ENCODE data around the gene TEPSIN. TPM values are rescaled to one million over a fixed set of nuclear protein-coding genes. Genes with fewer than 3 reads are reported as not detected.

Gene TEPSIN
- total and polyA plus RNA-seq, 2 of the 13 experiments (the other 11 are each of a cell fraction or from before 2014, with no cell fraction given) = 16.1 to 18.8 TPM

GRCh38 chr17:81241648-81242420, 3.0 kb upstream of the TEPSIN start (continued):
- TF ChIP-seq LRRFIP1 (CRISPR knock-in tag; conservative IDR thresholded peaks at IDR 0.05) (no peak), ZNF788 (CRISPR knock-in tag; IDR thresholded peaks at IDR 0.05; ENCODE audit: borderline replicate concordance) (no peak), CERS6 (CRISPR knock-in tag; IDR thresholded peaks at IDR 0.05) (no peak), FOXK1 (CRISPR knock-in tag; IDR thresholded peaks at IDR 0.05; ENCODE audit: borderline replicate concordance, low read depth) (peak; percentile 71; the same call in 1 of the 2 replicates), TGIF2 (CRISPR knock-in tag; IDR thresholded peaks at IDR 0.05) (no peak), RBAK (CRISPR knock-in tag; IDR thresholded peaks at IDR 0.05) (no peak), KLF9 (CRISPR knock-in tag; IDR thresholded peaks at IDR 0.05; ENCODE audit: low read depth) (no peak), ZNF841 (CRISPR knock-in tag; IDR thresholded peaks at IDR 0.05; ENCODE audit: borderline replicate concordance) (no peak), USF2 (IDR thresholded peaks at IDR 0.05; ENCODE audit: low read depth, low read length) (no peak), USF2 (CRISPR knock-in tag; IDR thresholded peaks at IDR 0.05; ENCODE audit: borderline replicate concordance) (no peak), ZBTB37 (CRISPR knock-in tag; IDR thresholded peaks at IDR 0.05) (no peak), PITX1 (CRISPR knock-in tag; IDR thresholded peaks at IDR 0.05) (no peak), ZNF597 (CRISPR knock-in tag; IDR thresholded peaks at IDR 0.05) (no peak), ELF4 (CRISPR knock-in tag; IDR thresholded peaks at IDR 0.05; ENCODE audit: borderline replicate concordance) (no peak), MXI1 (IDR thresholded peaks at IDR 0.05; ENCODE audit: borderline replicate concordance, low read depth, low read length) (no peak), NFIC (IDR thresholded peaks at IDR 0.05; ENCODE audit: low read length) (no peak), ZBTB33 (CRISPR knock-in tag; IDR thresholded peaks at IDR 0.05) (peak; percentile 98), ZNF678 (CRISPR knock-in tag; IDR thresholded peaks at IDR 0.05) (peak; percentile 24; the same call in 1 of the 2 replicates), HNRNPLL (IDR thresholded peaks at IDR 0.05; ENCODE audit: low read depth, low read length, poor library complexity, severe bottlenecking) (no peak)
